Smooth muscle cell (in vitro differentiated cells): ENCODE measurements around the gene BORA. TPM values are rescaled to one million over a fixed set of nuclear protein-coding genes. Genes with fewer than 3 reads are reported as not detected.

Source experiments
- DNase-seq: peaks from one replicate; lab custom pipeline; 2025; ENCODE audit not compliant: unreplicated experiment; lab: John Stamatoyannopoulos, UW
- H2AFZ ChIP-seq: fragments of 200-600 bp; sonication (generic); 2 replicates; pipeline ENCODE4 v1.6.0; 2016; ENCODE audit warnings: antibody characterized with exemption, low read depth, mild to moderate bottlenecking
- H3F3A ChIP-seq: fragments of 200-600 bp; sonication (generic); 2 replicates; pipeline ENCODE4 v1.6.0; 2017; ENCODE audit warnings: antibody characterized with exemption, low read depth
- H3K27ac ChIP-seq: fragments of 200-600 bp; sonication (generic); 2 replicates; pipeline ENCODE4 v1.5.1; 2016; ENCODE audit warnings: low read depth, mild to moderate bottlenecking
- H3K27me3 ChIP-seq: fragments of 200-600 bp; sonication (generic); 2 replicates; pipeline ENCODE4 v1.6.1; 2016; ENCODE audit warnings: low read depth, mild to moderate bottlenecking
- H3K36me3 ChIP-seq: fragments of 200-600 bp; sonication (generic); 2 replicates; pipeline ENCODE4 v1.5.1; 2016; ENCODE audit warnings: low read depth
- H3K4me1 ChIP-seq: fragments of 200-600 bp; sonication (generic); 2 replicates; pipeline ENCODE4 v1.5.1; 2016; ENCODE audit warnings: low read depth
- H3K4me2 ChIP-seq: fragments of 200-600 bp; sonication (generic); 2 replicates; pipeline ENCODE4 v1.6.0; 2016; ENCODE audit warnings: mild to moderate bottlenecking
- H3K4me3 ChIP-seq: fragments of 200-600 bp; sonication (generic); 2 replicates; pipeline ENCODE4 v1.5.1; 2016; ENCODE audit warnings: mild to moderate bottlenecking
- H3K79me2 ChIP-seq: fragments of 200-600 bp; sonication (generic); 2 replicates; pipeline ENCODE4 v1.6.0; 2016; ENCODE audit warnings: low read depth, mild to moderate bottlenecking
- H3K9ac ChIP-seq: fragments of 200-600 bp; sonication (generic); 2 replicates; pipeline ENCODE4 v1.6.0; 2016; ENCODE audit warnings: low read depth
- H3K9me3 ChIP-seq: fragments of 200-600 bp; sonication (generic); replicated peaks from 2 replicates; pipeline ENCODE4 v1.5.1; 2016; ENCODE audit warnings: low read depth
- H4K20me1 ChIP-seq: fragments of 200-600 bp; sonication (generic); 2 replicates; pipeline ENCODE4 v1.6.0; 2016; ENCODE audit warnings: low read depth
- CTCF ChIP-seq: fragments of 200-600 bp; sonication (generic); IDR thresholded peaks from 2 replicates; pipeline ENCODE4 v1.5.1; 2017; ENCODE audit warnings: borderline replicate concordance, mild to moderate bottlenecking, antibody characterized with exemption; ENCODE audit not compliant: insufficient read depth, poor library complexity, severe bottlenecking
- WGBS: methylation state at CpG from one replicate; pipeline ENCODE4 v1.1.7; 2016; ENCODE audit warnings: low lambda C conversion rate; 5-methylcytosine and 5-hydroxymethylcytosine counted together
- polyA plus RNA-seq: library from polyadenylated mRNA; unstranded; fragments of >200 nt; fragmentation: Nextera tagmentation; extraction: Ambion mirVana; gene quantifications from 2 replicates; pipeline ENCODE4 v1.2.1, GENCODE V29; 2016
- total RNA-seq: library from RNA; depleted of rRNA; stranded (reverse); fragments of >200 nt; gene quantifications from 2 replicates; pipeline ENCODE4 v1.2.3, GENCODE V29; 2014

BORA gene
- total and polyA plus RNA-seq, 2 experiments from 2014 or later: 7.5 TPM

GRCh38 chr13:72737033-72737432 lies 9.3 kb downstream of the BORA start:
- Histone ChIP-seq H3K36me3 (no peaks in the 10 kb centered on the region), H3K4me3 (no peak overlapping the region), H3K79me2 (peaks cover 7% of the 10 kb centered on the region), H2AFZ (no peak overlapping the region), H3K4me1 (no peaks in the 10 kb centered on the region), H3K27me3 (no peaks in the 10 kb centered on the region), H3K9ac (no peak overlapping the region), H3K9me3 (no peaks in the 10 kb centered on the region), H3K27ac (no peak overlapping the region), H4K20me1 (peaks cover 3% of the 10 kb centered on the region), H3K4me2 (no peak overlapping the region), H3F3A (no peaks in the 10 kb centered on the region)
- WGBS: 97% methylated on average over 3 of the region's 3 CpGs
- DNase-seq: no peak
- TF ChIP-seq CTCF: no peak

- H3K4me1 ChIP-seq: no peaks in the 10 kb centered on the region
- DNase-seq: no peak
- H3K27me3 ChIP-seq: no peaks in the 10 kb centered on the region
- no peaks in the 10 kb centered on the region for H3K36me3 ChIP-seq
- no peak overlapping the region for H3K4me2 ChIP-seq
- no peak overlapping the region for H3K4me3 ChIP-seq
- H4K20me1 ChIP-seq: peaks cover 3% of the 10 kb centered on the region
- TF ChIP-seq CTCF: no peak
- H3K9me3 ChIP-seq: no peaks in the 10 kb centered on the region
- H2AFZ ChIP-seq: no peak overlapping the region
- H3F3A ChIP-seq: peaks cover 2% of the 10 kb centered on the region
- H3K27ac ChIP-seq: no peak overlapping the region
- H3K79me2 ChIP-seq: peaks cover 4% of the 10 kb centered on the region
- WGBS: 86% methylated on average over 1 of the region's 1 CpG
- no peak overlapping the region for H3K9ac ChIP-seq
Measured at GRCh38 chr13:72740015-72740414, 12.3 kb downstream of the BORA start.

GRCh38 chr13:72745260-72745659 lies 17.5 kb downstream of the BORA start:
- Histone ChIP-seq H3K79me2 (no peaks in the 10 kb centered on the region), H3F3A (peaks cover 5% of the 10 kb centered on the region), H3K36me3 (peaks cover 7% of the 10 kb centered on the region), H3K4me1 (no peaks in the 10 kb centered on the region), H4K20me1 (peaks cover 3% of the 10 kb centered on the region), H3K27ac (no peak overlapping the region), H3K9ac (no peak overlapping the region), H3K27me3 (no peaks in the 10 kb centered on the region), H3K4me2 (no peak overlapping the region), H3K9me3 (no peaks in the 10 kb centered on the region), H3K4me3 (no peak overlapping the region), H2AFZ (no peak overlapping the region)
- WGBS: 91% methylated on average over 1 of the region's 1 CpG
- DNase-seq: no peak
- TF ChIP-seq CTCF: no peak

DNA sequence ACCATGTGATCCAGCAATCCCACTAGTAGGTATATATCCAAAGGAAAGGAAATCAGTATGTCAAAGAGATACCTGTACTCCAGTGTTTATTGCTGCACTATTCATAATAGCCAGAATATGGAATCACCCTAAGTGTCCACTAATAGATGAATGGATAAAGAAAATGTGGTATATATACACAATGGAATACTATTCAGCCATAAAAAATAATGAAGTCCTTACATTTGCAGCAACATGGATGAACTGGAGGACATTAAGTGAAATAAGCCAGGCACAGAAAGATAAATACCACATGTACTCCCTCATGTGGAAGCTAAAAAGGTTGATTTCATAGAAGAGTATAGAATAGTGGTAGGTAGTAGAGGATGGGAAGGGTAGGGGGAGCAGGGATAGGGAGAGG lies 23.5 kb downstream of the BORA start:
- Histone ChIP-seq H4K20me1 (peaks cover 2% of the 10 kb centered on the region), H3K4me2 (no peak overlapping the region), H3F3A (no peaks in the 10 kb centered on the region), H3K9ac (no peak overlapping the region), H3K79me2 (no peaks in the 10 kb centered on the region), H3K27me3 (no peaks in the 10 kb centered on the region), H3K36me3 (peaks cover 25% of the 10 kb centered on the region), H3K27ac (no peak overlapping the region), H3K4me3 (no peak overlapping the region), H2AFZ (no peak overlapping the region), H3K9me3 (no peaks in the 10 kb centered on the region), H3K4me1 (no peaks in the 10 kb centered on the region)
- DNase-seq: no peak
- TF ChIP-seq CTCF: no peak
